HCT116 (cell line): Measurements from ENCODE around the gene TTC6.

Experiments
- CEBPB ChIP-seq: IDR thresholded peaks from 2 replicates; pipeline ENCODE4 v1.6.1; 2012; ENCODE audit warnings: low read depth
- EZH2 ChIP-seq: fragments of 200-600 bp; sonication (generic); IDR thresholded peaks from 2 replicates; pipeline ENCODE4 v1.6.1; 2017; ENCODE audit warnings: antibody characterized with exemption, mixed run types
- EZH2phosphoT487 ChIP-seq: fragments of 200-600 bp; IDR thresholded peaks from 2 replicates; pipeline ENCODE4 v1.6.1; 2018; ENCODE audit warnings: antibody characterized with exemption, borderline replicate concordance
- POLR2A ChIP-seq: IDR thresholded peaks from 2 replicates; pipeline ENCODE4 v1.7.0; 2011; ENCODE audit warnings: borderline replicate concordance; ENCODE audit not compliant: insufficient read depth, insufficient read length; ENCODE audit errors: extremely low read depth
- SIN3A ChIP-seq: IDR thresholded peaks from 2 replicates; pipeline ENCODE4 v1.6.1; 2012; ENCODE audit warnings: low read depth
- TF ChIP-seq, protein P1 (sequence below), 3 experiments: fragments of 200-600 bp in 1 of 3; sonication (generic) in 1 of 3; IDR thresholded peaks in 2 of 3; conservative IDR thresholded peaks in 1 of 3; 2 replicates each; pipeline ENCODE4 v1.5.1; 2012 to 2017; ENCODE audit warnings: low read depth in 2 of 3, low read length in 2 of 3, antibody characterized with exemption in 1 of 3, borderline replicate concordance in 1 of 3, control low read depth in 1 of 3, mild to moderate bottlenecking in 1 of 3, mixed read lengths in 1 of 3, mixed run types in 1 of 3, moderate library complexity in 1 of 3; ENCODE audit not compliant: insufficient read depth in 1 of 3

DNA sequence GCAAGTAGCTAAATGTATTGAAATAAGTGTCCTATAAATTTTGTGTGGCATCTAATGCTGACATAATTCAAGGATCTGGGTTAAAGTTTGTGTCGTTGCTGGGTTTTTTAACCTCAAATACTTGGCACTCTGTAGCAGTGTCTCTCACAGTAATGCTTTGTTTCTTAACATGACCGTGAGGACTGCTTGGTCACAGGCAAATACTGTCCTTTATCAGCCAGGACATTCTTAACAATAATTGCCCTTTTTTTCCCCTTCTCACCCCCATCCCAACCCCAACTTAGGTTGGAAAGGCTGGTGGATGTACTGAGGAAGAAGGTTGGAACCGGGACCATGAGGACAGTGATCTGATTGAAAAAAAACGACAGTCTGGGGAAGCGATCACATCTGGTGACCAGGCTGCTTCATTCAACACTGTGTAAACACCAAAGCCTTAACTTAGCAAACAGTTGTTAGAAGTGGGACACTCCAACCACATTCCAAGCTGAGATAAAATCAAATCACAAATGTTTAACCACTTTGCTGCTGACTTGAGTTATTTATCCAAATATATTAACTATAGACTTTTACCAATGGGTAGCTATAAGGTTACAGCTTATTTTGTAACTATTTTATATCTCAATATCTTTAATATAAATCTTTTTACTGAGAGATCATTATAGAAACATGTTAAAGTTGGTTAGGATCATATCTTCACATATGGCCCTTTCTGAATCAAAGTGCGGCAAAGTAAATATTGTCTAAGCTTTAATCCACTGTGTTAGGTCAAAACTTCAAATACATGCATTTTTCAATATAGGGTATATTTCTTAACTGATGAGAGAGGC lies 48.6 kb upstream of the TTC6 start:
- TF ChIP-seq, protein P1, sequence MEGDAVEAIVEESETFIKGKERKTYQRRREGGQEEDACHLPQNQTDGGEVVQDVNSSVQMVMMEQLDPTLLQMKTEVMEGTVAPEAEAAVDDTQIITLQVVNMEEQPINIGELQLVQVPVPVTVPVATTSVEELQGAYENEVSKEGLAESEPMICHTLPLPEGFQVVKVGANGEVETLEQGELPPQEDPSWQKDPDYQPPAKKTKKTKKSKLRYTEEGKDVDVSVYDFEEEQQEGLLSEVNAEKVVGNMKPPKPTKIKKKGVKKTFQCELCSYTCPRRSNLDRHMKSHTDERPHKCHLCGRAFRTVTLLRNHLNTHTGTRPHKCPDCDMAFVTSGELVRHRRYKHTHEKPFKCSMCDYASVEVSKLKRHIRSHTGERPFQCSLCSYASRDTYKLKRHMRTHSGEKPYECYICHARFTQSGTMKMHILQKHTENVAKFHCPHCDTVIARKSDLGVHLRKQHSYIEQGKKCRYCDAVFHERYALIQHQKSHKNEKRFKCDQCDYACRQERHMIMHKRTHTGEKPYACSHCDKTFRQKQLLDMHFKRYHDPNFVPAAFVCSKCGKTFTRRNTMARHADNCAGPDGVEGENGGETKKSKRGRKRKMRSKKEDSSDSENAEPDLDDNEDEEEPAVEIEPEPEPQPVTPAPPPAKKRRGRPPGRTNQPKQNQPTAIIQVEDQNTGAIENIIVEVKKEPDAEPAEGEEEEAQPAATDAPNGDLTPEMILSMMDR (IDR thresholded peaks at IDR 0.05 in 2 of 3, conservative IDR thresholded peaks at IDR 0.05 in 1 of 3; ENCODE audit: borderline replicate concordance in 1 of 3, insufficient read depth in 1 of 3, low read depth in 2 of 3, low read length in 2 of 3), result no peak
- no peak for TF ChIP-seq CEBPB
- no peak for TF ChIP-seq EZH2phosphoT487
- no peak for TF ChIP-seq POLR2A
- no peak for TF ChIP-seq EZH2
- no peak for TF ChIP-seq SIN3A
